IPS-NIHi7 (cell line): ENCODE measurements around the gene PTPN14.

Experiments used
- DNase-seq: peaks from one replicate; pipeline ENCODE4 v3.0.0; 2012; ENCODE audit warnings: mixed read lengths; ENCODE audit errors: extremely low spot score

The PTPN14 gene

DNA sequence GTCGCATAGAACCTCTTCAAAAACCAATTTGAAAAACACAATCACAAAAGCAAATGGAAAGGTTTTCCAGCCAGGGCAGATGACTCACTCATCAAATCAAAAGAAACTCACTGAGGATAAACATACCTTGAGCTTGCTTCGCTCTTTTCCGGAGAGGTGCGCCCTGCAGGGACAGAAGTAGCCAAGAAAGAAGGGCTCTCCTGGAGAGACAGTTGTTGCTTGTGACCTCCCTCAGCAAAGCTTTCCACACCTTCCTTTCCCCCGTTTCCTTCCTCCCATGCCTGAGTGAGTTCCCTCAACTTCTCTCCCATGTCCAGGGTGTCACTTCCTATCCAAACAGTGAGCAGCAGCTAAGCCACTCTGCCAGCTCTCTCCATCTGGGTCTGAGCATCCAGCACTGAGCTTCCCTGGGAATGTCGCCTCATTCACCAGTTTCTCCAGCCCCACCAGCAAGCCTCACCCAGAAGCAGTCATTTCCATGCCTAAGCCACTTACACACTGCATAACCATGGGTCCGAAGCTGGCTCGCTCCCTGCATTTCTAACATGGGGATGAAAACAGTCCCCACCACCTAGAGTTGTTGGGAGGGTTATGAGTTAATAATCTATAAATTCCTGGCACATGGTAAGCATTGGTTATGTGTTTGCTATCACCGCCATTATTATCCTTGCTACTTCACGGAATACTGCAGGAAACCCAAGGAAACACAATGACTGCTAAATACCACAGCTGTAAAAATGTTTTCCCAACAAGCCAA is 75.0 kb downstream of the PTPN14 start:
- no peak for DNase-seq

DNA sequence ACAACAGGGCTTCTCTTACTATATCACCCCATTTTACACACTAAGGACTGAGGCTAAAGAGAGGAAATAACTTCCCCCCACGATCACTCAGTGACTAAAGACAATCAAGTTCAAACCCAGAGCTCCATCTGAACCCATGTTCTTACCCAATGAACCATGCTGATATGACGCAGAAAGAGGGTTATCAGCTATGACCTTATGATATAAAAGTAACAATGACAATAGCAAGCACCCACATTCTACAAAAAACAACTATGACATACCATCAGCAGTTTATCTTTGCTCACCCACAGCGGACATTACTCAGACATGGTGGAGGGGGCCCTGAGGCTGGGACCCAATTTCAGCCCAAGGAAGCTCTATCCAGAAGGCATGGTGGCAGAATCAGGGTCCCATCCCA is 75.7 kb downstream of the PTPN14 start:
- DNase-seq, result no peak

DNA sequence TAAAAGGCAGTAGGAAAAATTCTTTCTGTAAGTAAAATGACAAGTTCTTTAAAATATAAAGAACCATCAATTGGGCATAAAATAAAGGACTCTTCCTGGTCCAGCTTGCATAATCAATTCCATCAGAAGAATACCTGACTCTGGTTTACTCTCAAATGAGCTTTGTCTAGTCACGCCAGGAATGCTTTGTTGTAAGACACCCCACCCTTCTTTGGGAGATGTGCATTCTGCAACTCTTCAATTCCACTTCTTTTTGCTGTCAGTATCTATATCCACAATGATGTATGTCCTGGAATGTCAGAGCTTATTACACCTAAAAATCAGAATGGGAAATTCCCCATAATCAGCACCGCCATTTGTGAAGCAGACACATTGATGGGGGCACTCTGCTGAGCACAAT is 76.1 kb downstream of the PTPN14 start:
- DNase-seq, result no peak

DNA sequence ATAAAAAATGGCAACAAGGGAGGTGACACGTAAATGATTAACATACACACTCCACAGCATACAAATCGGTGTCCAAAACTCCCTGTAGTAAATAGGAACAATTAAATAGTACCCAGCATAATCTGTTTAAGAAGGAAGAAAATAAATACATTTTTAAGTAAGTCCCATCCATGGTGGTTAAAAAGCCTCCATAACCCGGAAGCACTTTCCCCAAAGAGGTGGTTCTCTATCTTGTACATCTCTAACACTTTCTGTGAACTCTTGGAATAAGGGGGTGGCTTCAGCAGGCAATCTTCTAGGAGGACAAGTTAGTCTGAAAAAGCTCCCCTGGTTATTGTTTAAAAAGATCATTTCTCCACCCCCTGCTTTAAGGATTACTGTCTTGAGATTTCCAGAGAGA is 76.9 kb downstream of the PTPN14 start:
- no peak for DNase-seq

DNA sequence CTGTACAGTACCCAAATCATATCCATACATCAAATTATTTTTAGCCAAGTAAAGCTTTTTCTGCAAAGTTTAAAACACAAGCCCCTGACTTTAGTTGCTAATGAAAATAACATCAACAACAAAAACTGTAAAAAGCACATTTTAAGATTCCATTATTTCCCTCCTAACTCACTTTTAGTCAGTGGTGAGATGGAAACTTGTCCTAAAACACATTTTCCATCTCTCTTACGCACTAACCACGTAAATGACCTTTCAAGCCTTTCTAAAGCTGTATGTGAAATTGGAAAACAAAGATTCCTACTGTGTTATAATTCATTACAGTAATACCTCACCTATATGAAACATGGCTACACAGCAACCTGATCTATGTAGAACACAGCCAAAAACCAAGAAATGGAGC is 77.5 kb downstream of the PTPN14 start:
- DNase-seq, result no peak

DNA sequence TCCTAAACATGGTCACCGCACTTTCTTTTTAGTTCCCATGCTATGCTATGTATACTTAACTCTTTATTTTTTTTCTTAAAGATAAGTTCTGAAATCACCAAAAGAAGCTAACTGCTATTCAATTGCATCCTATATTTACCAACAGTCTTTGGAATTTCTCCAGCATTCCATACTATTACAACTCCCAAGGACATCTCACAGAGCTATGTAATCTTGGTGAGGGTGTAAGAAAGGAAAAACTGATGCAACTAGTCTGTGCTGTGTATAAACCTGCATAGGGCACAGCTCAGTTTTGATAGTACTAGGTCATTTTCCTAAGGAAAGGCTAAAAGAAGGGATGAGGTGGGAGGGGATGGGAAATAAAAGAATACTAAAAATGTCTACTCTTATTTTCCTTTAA is 78.0 kb downstream of the PTPN14 start:
- DNase-seq, result no peak

DNA sequence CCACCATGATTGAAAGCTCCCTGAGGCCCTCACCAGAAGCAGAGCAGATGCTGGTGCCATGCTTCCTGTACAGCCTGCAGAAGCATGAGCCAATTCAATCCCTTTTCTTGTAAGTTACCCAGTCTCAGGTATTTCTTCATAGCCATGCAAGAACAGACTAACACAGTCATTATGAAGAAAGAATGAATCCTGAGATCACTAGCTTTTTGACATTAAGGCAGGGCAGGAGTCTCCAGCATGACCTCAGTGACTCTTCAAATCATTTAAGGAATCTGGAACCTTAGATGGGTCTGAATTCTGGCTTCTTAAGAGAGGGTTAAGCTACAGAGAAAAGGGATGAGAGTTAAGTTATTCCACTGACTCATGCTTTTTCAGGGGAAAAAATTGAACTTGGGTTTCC is 79.0 kb downstream of the PTPN14 start:
- no peak for DNase-seq

DNA sequence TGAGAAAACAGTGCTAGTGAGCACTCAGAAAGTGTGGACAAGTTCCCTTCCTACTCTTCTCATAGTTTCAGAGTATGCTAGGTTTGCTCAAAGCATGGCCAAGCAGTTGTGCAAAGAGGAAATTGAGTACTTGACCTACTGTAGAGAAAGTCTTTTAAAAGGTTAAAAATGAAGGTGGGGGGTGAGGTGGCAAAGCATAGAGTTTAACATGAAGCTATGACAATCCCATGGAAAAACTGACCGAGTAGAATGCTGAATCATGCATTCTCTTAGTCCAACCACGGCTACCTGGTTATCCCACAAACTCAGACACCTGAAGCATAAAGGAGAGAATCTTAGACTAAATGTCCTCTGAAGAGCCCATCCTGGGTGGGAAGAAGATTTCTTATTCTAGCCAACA is 79.9 kb downstream of the PTPN14 start:
- DNase-seq, result no peak

DNA sequence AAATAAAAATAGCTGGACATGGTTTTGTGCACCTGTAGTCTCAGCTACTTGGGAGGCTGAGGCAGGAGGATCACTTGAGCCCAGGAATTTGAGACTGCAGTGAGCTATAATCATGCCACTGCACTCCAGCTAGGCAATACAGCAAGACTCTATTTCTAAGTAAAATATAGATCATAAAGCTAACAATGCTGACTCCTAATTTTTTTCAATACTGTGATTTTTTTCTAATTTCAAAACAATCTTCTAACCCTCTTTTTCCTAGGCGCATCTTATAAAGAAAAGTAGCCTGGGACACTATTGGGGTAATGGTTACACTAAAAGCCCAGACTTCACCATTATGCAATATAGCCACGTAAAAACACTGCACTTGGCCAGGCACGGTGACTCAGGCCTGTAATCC is 81.3 kb downstream of the PTPN14 start:
- no peak for DNase-seq

DNA sequence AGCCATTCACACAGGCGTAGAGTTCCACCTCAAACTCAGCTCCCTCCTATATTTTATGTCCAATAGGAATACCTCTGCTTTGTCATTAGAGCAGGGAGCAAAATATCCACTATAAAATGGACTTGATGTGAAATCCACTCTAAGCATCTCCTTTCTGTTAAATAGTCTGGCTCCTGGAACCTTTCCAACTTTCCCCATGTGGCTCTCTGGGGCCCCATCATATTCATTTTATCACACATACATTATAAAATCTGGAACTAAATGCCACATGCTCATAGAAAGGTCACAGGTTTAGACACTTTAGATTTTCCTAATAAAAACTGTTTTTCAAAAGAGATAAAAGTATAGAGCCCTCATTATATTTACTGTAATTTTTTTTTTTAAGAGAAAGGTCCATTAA is 82.1 kb downstream of the PTPN14 start:
- no peak for DNase-seq

DNA sequence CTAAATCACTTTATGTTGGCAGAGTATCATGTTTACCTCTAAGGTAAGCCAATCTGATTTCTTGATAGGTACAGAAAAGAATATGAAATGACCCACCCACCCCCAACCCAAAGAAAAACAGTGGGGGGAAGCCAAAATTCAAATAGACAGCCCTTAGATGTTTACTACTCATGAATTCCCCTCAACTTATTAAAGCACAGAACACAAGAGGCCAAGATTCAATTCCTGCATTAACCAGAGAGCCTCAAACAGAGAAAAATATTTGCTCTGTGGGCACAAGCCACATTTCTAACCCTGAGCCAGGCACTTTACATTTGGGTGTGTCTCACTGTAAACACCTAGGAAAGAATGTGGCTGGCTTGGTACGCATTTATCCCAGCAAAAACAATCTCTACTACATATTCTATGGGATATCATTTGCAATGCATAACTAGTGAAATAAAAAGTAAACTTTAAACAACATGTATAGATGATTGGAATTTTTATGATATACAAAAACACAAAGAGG is 84.3 kb downstream of the PTPN14 start:
- no peak for DNase-seq

DNA sequence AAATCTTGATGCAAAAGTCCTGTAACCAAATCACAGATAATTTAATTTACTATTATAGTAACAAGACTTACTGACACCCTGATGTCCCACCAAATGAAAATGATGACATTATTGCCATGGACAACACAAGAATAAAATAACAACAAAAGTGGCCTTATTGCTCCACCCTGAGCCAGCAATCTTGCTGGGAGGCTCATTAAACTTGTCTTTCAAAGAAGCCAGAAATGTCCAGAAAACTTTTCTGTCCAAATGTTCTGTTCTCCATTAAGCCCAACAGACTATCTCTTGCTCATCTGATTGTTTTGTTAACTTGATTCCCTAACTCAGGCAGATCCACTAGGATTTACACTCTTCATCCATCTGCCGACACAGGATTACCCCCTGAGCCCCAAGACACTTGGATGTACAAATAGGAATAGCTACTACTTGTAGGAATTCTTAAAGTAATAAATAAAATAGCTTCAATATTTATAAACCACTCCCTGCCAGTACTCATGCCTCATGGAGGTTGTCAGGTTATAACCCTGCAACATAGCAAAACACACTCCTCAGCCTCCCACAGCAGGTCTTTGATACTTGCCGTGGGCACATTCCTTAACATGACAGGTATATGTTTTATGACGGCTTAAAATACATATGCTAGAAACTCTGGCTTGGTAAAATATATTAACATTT is 84.9 kb downstream of the PTPN14 start:
- DNase-seq, result no peak

DNA sequence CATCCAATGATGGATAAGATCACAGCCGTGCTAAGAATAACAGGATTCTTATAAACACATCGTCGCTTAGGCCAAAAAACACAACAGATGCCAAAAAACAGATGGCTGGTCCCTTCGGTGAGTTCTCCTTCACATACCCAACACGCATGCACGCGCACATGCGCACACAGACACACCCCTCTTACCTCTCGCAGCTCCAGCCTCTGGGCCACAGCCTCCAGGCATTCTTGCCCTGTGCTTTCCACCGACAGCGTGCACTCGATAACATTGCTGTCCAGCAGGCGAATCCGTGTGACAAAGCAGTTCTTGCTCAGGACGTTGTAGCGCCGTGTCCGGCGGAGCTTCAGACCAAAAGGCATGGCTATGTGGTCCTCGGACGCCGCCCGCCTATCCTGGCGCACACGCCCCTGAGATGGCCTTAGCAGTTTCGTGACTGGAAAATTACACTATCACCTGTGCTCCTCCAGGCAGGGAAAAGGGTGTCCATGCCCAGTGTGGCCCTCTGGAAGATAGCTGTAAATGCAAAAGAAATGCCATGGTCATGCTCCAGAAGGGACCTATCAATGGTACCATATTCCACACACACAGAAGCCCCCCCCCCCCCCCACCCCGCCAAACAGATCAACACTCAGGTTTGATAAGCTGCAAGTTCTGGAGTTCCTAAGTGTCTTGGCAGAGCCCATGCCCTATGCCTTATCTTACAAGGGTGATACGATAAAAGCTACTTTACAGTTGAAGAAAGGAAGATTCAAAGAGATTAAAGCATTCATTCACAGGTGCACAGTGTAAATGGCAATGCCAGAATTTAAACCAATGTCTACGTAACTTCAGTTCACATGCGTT is 86.7 kb downstream of the PTPN14 start:
- DNase-seq, result no peak

DNA sequence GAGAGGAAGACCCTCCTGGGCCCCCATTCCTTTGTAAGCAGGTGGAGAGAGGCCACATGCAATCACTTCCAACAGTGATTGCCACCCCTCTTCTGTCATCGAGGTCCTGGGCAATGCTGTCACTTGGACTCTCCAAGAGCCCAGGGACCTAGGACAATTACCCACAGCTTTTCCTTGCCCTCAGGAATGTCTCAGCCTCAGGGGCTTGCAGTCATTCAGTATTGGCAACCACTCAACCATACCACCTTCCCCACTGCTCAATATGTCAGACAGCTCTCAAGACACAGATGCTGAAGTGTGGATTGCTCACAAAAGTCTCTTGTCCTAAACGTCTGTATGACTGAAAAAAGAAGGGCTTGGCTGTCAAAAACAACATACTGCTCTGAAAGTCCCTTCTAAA is 87.8 kb downstream of the PTPN14 start:
- DNase-seq, result no peak

DNA sequence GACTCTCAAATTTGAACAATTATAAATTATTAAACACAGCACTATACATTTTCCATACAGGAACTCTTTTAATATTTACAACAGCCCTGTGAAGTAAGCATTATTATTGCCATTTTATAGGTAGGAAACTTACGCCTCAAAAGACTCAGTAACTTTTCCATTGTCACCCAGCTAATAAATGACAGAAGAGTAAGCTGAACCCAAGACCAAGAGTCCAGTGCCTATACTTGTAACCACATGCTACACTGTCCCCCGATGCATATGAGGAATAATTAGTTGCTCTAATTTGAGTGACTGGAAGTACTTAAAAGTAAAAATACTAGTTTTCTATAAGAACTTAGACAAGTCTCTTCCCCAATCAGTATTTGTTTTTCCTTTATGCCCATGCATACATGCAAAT is 88.5 kb downstream of the PTPN14 start:
- no peak for DNase-seq

DNA sequence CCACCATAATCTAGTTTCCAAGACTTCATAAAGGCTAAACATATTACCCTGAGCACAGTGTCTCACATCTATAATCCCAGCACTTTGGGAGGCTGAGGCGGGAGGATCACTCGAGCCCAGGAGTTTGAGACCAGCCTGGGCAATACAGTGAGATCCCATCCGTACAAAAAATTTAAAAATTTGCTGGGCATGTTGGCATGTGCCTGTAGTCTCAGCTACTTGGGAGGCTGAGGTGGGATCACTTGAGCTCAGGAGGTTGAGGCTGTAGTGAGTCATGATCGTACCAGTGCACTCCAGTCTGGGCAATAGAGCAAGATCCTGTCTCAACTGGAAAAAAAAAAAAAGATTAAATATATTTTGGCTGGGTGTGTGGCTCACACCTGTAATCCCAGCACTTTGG is 90.1 kb downstream of the PTPN14 start:
- DNase-seq, result no peak

DNA sequence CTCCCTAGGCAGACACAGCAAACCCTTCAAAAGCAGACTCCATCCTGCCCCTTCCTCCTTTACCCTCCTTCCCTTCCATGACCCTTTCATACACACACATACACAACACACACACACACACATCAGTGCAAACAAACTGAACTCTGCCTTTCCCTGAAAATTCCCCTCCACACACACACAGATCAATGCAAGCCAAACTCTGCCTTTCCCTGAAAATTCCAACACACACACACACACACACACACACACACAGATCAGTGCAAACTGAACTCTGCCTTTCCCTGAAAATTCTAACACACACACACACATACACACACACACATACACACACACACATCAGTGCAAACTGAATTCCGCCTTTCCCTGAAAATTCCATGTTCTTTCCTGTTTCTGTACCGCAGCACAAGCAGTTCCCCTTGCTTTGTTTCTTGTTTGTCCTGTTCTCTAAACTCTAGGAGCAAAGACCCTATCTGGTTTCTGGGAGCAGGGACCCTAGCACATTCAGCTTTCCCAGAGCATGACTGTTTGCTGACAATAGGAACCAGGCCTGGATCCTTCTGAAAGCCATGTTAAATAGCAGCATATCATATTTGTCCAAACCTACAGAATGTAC is 91.0 kb downstream of the PTPN14 start:
- DNase-seq, result no peak

DNA sequence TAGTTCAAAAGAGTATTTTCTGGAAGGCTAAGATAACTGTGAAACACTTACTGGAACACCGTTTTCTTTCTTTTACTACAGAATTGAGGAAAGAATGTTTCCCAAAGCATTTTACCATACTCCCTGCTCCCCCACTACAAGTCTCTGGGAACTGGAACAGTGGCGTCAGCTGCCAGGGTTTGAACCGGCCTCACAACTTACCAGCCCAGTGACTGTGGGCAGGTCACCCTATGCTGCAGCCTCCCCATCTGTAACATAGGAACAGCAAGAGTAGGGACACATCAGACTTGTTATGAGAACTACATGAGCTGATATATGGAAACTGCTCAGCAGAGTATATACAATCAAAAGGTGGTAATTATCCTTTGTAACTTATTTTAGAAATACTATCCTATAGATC is 91.5 kb downstream of the PTPN14 start:
- DNase-seq, result no peak

DNA sequence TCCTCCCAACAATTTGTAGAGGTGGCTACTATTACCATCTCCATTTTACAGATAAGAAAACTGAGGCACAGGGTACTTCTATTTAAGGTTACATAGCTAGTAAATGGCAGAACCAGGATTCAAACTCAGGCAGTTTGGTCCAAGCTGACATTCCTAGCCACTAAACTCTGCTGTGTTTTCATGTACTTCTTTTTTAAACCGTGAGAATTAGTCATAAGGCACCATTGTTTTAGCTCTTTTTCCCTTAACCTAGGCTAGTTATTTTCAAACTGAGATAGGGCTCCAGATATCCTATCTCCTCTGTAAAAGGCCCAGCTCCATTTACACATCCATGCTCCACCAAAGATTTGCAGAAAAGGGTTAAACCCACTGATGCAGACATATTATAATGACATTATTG is 92.9 kb downstream of the PTPN14 start:
- no peak for DNase-seq

DNA sequence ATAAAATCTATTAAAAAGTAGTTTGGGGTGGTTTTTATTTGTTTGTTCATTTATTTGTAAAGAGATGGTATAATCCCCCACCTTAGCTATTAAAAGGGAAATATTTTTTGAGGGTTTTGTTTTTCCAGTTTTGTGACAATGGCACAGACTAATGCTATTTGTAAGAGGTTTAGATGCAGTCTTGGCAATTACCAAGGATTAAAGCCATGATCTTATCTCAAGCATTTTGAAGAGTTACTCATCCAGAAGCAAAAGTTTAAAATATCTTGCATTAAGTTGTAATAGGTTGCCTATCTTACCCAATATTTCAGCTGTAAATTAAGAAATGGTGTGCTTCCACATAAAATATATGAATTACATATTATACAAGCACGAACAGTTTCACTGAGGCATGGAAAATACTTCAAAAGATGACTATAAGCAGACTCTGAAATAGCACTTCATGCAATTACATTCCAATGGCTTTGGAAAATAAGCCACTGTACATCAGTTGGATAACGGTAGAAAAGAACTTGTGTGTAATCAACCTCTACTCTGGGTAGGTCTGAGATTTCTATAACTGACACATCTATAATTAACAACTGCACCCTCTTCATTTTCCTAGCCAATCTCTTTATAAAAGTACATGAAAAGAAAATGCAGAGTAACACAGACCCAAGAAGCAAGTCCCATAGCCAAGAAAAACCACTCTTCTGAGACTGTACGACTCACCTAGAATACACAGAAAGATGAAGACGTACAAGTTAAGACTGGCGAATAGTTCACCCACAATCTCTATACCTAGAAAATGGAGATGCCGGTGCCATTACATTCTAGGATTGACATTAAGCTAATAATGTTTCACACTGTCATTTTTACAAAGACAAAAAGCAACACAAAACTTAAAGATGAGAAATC is 95.2 kb downstream of the PTPN14 start:
- no peak for DNase-seq

DNA sequence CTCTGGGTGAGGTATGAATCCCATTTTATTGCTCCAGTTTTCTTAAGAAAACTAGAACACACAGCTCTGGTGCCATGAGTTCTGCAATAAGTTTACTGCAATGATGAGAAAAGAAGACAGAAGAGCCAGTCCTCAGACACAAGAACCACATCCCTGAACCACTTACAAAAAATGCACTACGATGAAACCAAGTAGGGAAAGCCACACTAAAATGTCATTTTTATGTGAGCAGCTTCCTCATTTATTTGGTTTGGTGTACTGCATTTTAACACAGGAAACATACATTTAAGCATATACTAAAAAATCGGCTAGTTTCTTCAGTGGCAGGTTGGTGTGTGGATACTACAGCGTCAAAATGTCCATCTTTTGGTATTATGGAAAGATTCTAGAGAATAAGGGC is 95.9 kb downstream of the PTPN14 start:
- DNase-seq, result no peak
